Subcutaneous adipose tissue (tissue), 4 donors: ENCODE measurements around the gene HADHB. TPM values are rescaled to one million over a fixed set of nuclear protein-coding genes. Genes with fewer than 3 reads are reported as not detected.

Experiments used
- total RNA-seq, 4 donors: library from RNA; depleted of rRNA; stranded (reverse); fragments of >200 nt; gene quantifications; one replicate each; pipeline ENCODE4 v1.1.0, GENCODE V29; 2016
- TF ChIP-seq, protein P1 (sequence below): fragments of 450-650 bp; IDR thresholded peaks from one replicate; pipeline ENCODE4 v1.5.1; 2016; ENCODE audit warnings: low read depth, mild to moderate bottlenecking, control low read depth, antibody characterized with exemption, moderate library complexity

HADHB gene
- total RNA-seq, 4 donors from 2014 or later, result 125 to 226 (median 172) TPM

DNA sequence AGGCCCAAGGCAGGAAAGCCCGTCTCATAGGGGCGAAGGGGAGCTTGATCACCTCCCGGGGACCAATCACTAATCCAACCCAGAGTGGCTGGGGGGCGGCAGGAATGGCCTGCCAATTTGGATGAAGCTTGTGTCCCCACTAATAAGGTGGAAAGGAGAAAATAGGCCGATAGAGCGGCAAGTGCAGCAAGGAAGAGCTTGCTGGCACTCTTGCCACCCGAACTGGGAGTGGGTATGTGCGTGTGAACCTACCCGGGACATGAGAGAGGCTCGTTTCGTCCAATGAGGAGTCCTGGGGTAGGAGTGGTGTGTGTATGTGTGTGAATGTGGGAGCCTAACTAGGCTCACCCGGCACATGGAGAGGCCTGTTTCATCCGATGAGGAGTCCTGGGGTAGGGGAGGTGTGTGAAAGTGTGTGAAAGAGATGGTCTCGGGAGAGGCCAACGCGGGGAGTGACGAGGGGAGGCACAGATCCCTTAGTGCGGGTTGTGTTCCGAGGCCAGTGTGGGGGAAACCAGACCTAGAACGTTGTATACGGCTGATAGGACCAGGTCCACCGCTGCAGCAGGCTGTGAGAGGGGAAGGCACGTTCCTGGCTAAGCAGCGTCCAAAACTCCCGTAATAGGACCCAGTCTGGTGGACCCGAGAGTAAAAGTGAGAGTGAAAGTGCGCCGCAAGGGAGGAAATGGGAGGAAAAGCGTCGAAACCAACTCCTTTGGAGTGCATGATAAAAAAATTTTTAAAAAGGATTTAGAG lies 54.1 kb downstream of the HADHB start:
- TF ChIP-seq, protein P1, sequence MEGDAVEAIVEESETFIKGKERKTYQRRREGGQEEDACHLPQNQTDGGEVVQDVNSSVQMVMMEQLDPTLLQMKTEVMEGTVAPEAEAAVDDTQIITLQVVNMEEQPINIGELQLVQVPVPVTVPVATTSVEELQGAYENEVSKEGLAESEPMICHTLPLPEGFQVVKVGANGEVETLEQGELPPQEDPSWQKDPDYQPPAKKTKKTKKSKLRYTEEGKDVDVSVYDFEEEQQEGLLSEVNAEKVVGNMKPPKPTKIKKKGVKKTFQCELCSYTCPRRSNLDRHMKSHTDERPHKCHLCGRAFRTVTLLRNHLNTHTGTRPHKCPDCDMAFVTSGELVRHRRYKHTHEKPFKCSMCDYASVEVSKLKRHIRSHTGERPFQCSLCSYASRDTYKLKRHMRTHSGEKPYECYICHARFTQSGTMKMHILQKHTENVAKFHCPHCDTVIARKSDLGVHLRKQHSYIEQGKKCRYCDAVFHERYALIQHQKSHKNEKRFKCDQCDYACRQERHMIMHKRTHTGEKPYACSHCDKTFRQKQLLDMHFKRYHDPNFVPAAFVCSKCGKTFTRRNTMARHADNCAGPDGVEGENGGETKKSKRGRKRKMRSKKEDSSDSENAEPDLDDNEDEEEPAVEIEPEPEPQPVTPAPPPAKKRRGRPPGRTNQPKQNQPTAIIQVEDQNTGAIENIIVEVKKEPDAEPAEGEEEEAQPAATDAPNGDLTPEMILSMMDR, result no peak

DNA sequence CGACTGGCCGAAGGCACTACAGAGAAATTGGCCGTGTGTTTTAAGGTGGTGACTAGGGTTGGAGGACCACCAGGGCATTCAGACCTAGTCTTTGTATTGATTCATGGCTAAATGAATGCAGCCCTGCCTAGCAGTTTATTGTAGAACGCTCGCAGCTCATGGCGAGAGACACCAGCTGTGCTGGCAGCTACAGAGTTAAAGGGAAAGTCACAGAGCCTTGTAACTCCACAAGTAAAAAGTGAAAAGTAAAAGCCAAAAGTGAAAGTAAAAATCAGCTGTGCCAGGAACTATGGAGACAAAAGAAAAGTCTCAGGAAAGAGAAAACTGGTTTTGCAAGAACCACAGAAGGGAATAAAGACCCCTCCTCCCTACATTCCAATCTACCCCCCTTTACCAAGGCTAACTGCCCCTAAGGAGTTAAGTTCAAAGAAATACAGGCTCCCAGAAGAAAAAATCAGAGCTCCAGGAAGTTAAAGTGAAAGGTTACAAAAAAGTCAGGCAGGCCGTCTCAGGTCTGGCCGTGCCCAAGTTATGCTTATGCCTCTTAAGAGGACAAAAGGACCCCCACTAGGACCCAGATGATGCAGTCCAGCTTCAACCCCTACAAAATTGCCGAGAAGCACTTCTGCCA lies 54.8 kb downstream of the HADHB start:
- TF ChIP-seq, protein P1, result no peak

DNA sequence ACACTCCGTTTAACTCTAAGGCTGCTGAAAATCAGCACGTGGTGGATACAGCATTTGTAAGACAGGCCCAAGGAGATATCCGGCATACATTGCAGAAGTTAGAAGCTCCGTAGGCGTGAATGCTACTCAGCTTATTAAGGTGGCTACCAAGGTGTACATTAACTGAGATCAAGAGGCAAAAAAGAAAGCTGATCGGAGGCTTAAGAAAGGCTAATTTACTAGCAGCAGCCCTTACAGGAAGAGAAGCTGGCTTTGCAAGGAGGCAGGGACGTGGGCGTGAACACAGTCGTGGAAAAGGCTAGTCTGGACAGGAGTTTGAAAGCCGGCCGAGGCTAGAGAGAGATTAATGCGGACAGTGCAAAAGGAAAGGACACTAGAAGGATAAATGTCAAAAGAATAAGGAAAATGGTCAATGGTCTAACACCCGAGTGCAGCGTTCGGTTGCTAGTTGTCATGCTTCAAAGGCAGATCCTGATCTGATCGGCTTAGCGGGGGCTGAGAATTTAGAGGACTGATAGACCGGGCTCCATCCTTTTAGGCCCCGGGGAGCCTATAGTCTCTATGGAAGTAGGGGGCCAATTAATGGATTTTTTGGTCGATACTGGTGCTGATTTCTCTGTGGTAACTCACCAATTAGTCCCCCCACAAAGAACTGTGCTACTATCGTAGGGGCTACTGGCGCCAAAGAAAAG lies 55.6 kb downstream of the HADHB start:
- TF ChIP-seq, protein P1, result no peak

DNA sequence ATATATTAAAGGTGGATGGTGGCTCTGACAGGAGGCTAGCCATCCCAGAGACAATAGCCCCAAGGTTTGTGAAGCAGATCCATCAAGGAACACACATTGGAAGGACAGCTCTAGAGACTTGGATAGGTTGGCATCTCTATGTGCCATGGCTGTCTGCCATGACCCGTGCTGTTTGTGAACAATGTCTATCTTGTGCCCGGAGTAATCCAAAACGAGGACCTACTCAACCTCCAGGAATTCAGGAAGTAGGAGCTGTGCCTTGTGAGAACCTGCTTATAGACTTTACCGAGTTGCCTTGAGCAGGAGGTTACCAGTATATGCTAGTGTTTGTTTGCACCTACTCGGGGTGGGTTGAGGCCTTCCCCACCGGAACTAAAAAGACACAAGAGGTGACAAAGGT lies 58.1 kb downstream of the HADHB start:
- TF ChIP-seq, protein P1, result no peak

DNA sequence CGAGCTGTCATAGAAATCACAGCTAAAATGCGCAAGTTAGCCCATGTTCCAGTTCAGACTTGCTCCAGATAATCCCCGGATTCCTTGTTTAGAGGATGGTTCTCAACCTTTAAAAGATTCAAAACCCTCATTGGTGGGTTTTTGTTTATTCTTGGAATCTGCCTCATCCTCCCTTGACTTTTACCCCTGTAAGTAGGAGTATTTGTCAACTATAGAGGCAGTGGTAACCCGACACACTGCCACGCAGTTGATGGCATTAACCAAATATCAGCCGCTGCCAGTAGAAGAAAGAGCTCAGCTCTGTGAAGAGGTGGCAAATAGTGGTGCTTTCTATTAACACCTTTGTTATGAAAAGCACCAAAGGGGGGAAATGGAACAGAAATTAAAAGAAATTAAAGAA lies 60.8 kb downstream of the HADHB start:
- TF ChIP-seq, protein P1, result no peak

DNA sequence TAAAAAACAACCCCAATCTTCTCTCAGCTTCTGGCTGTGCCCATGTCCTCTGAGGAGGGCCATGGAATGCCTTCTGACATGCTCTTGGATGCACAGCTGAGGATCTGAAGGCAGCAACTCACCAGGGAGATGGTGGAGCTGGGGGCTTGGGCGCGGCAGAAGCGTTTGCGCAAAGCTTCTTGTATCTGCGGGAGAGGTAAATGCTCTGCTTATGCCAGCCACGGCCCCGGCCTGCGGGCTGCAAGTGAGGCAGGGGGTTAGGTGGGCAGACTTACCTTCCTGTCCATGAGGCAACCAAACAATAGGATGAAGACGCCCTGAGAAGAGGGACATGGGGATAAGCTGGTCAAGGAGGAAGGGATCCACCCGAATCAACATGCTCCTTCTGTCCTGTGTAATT lies 65.2 kb downstream of the HADHB start:
- TF ChIP-seq, protein P1, result no peak

DNA sequence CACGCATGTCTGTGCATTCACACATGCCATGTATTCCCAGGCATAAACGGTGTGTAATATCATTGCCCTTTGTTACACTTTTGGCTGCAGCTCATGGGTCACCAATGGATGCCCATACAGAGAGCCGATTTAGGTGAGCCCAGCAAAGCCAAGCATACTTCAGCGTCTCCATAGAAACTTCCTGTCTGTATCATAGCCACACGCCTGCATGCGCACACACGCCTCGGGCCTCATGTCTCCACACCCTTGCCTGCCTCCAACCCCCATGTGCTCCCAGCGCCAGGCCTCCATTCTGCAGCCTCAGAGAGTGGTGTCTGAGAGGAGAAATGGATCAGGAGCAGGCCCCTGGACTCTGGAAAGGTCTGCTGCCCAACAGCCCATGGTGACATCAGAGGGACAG lies 67.7 kb downstream of the HADHB start:
- TF ChIP-seq, protein P1, result no peak
